ENCODE data around the gene ENOSF1. TPM values are rescaled to one million over a fixed set of nuclear protein-coding genes. Genes with fewer than 3 reads are reported as not detected.

Gene ENOSF1
- total and polyA plus RNA-seq, 8 donors: 72.7 to 136 (median 119) TPM

- Histone ChIP-seq H3K27me3 (no peaks in the 10 kb centered on the region), H3K27ac (no peak overlapping the region), H3K4me3 (no peak overlapping the region), H3K36me3 (peaks cover 0 to 19% of the 10 kb centered on the region in 2 donors), H3K9me3 (no peaks in the 10 kb centered on the region), H3K4me1 (no peaks in the 10 kb centered on the region)
- intact Hi-C loops (cut with DNase I): no loop called here
- TF ChIP-seq CTCF (IDR thresholded peaks at IDR 0.05): no peak
- ATAC-seq (peak; percentile 47), DNase-seq (no peak)
Observed at GRCh38 chr18:750456-750855, 38.0 kb upstream of the ENOSF1 start.

GRCh38 chr18:744832-745597 lies 32.6 kb upstream of the ENOSF1 start:
- Histone ChIP-seq H3K4me3 (no peak overlapping the region), H3K27ac (no peak overlapping the region), H3K27me3 (no peaks in the 10 kb centered on the region), H3K4me1 (no peaks in the 10 kb centered on the region), H3K36me3 (peaks cover 0 to 15% of the 10 kb centered on the region in 2 donors), H3K9me3 (no peaks in the 10 kb centered on the region)
- intact Hi-C loops (cut with DNase I): loop anchor here in 1 of 2 donors (5.0 kb wide), 1 partner anchor 87 kb away; no protein-coding TSS in a partner anchor
- DNase-seq (no peak), ATAC-seq (no peak)
- TF ChIP-seq CTCF (IDR thresholded peaks at IDR 0.05): no peak

GRCh38 chr18:741931-742512 lies 29.6 kb upstream of the ENOSF1 start:
- intact Hi-C loops (cut with DNase I): loop anchor here in 1 of 2 donors (5.0 kb wide), 1 partner anchor 90 kb away; no protein-coding TSS in a partner anchor
- H3K4me3 ChIP-seq: no peak overlapping the region
- DNase-seq: peak in 2 of 4 donors; percentile 20 to 35
- H3K36me3 ChIP-seq: peaks cover 0 to 20% of the 10 kb centered on the region in 2 donors
- H3K27me3 ChIP-seq: no peaks in the 10 kb centered on the region
- no peaks in the 10 kb centered on the region for H3K4me1 ChIP-seq
- H3K9me3 ChIP-seq: no peaks in the 10 kb centered on the region
- TF ChIP-seq CTCF (IDR thresholded peaks at IDR 0.05): peak; percentile 69 to 73
- ATAC-seq: peak; percentile 92
- no peak overlapping the region for H3K27ac ChIP-seq

- no peaks in the 10 kb centered on the region for H3K27me3 ChIP-seq
- H3K9me3 ChIP-seq: no peaks in the 10 kb centered on the region
- peaks cover 0 to 44% of the 10 kb centered on the region in 2 donors for H3K36me3 ChIP-seq
- no peak overlapping the region for H3K4me3 ChIP-seq
- intact Hi-C loops (cut with DNase I): no loop called here
- DNase-seq: no peak
- TF ChIP-seq CTCF (IDR thresholded peaks at IDR 0.05): no peak
- ATAC-seq: no peak
- no peaks in the 10 kb centered on the region for H3K4me1 ChIP-seq
- no peak overlapping the region for H3K27ac ChIP-seq
Observed at GRCh38 chr18:732371-732770, 19.9 kb upstream of the ENOSF1 start.

- no peaks in the 10 kb centered on the region for H3K27me3 ChIP-seq
Observed at GRCh38 chr18:731185-731584, 18.8 kb upstream of the ENOSF1 start.

More at GRCh38 chr18:731185-731584, 18.8 kb upstream of the ENOSF1 start:
- intact Hi-C loops (cut with DNase I): no loop called here
- TF ChIP-seq CTCF (IDR thresholded peaks at IDR 0.05): no peak
- Histone ChIP-seq H3K27ac (no peak overlapping the region), H3K4me1 (no peaks in the 10 kb centered on the region), H3K4me3 (no peak overlapping the region), H3K36me3 (peaks cover 0 to 39% of the 10 kb centered on the region in 2 donors), H3K9me3 (no peaks in the 10 kb centered on the region)
- no peak for ATAC-seq
- no peak for DNase-seq
